T-helper 9 cell (primary cell): ENCODE data around the gene ZNF678.

Experiments
- DNase-seq: peaks from one replicate; pipeline ENCODE4 v3.0.0-alpha.2; 2020

The ZNF678 gene

GRCh38 chr1:227726318-227726717, 163.0 kb downstream of the ZNF678 start:
- no peak for DNase-seq
